Measurements from ENCODE around the gene NCOA7.

The NCOA7 gene

GRCh38 chr6:125871365-125871764 lies 80.6 kb downstream of the NCOA7 start:
- 0 out of 2 replicates have a peak, but pooled peaks cover 5% of the 10 kb centered on the region for H3F3A ChIP-seq (ENCODE audit: insufficient read depth)
- no peaks in the 10 kb centered on the region for H3K9me3 ChIP-seq (ENCODE audit: insufficient read depth, low read length)
- no peaks in the 10 kb centered on the region for H4K20me1 ChIP-seq (ENCODE audit: low read depth, low read length)
- no peak overlapping the region for H3K9ac ChIP-seq (ENCODE audit: low read length)
- peaks cover 6% of the 10 kb centered on the region; the same call in 1 of the 2 replicates for H3K79me2 ChIP-seq (ENCODE audit: insufficient read depth, low read length)
- H3K36me3 ChIP-seq (ENCODE audit: low read length), result peaks cover 9% of the 10 kb centered on the region
- no peak overlapping the region for H3K27ac ChIP-seq (ENCODE audit: low read depth, low read length)
- no peak overlapping the region for H2AFZ ChIP-seq (ENCODE audit: low read depth, low read length, severe bottlenecking)
- H3K27me3 ChIP-seq (ENCODE audit: low read length), result no peaks in the 10 kb centered on the region
- no peaks in the 10 kb centered on the region for H3K9me2 ChIP-seq (replicated peaks; ENCODE audit: insufficient read depth, low read length)
- no peak overlapping the region for H3K4me2 ChIP-seq (ENCODE audit: low read depth, low read length, poor library complexity, severe bottlenecking)
- no peak for TF ChIP-seq EZH2phosphoT487 (conservative IDR thresholded peaks at IDR 0.05; ENCODE audit: low read length)
- no peak for TF ChIP-seq CTCF (IDR thresholded peaks at IDR 0.05; ENCODE audit: insufficient read depth, low read length, poor library complexity, severe bottlenecking)
- H3K4me3 ChIP-seq (ENCODE audit: insufficient read depth, low read length, poor library complexity, severe bottlenecking), result no peak overlapping the region

GRCh38 chr6:125872259-125872921 lies 81.6 kb downstream of the NCOA7 start:
- Histone ChIP-seq H3K79me2 (ENCODE audit: insufficient read depth, low read length) (peaks cover 6% of the 10 kb centered on the region; the same call in 1 of the 2 replicates), H3K27me3 (ENCODE audit: low read length) (no peaks in the 10 kb centered on the region), H3K4me3 (ENCODE audit: insufficient read depth, low read length, poor library complexity, severe bottlenecking) (no peak overlapping the region), H2AFZ (ENCODE audit: low read depth, low read length, severe bottlenecking) (no peak overlapping the region), H3K9ac (ENCODE audit: low read length) (no peak overlapping the region), H3K36me3 (ENCODE audit: low read length) (peaks cover 9% of the 10 kb centered on the region), H3F3A (ENCODE audit: insufficient read depth) (0 out of 2 replicates have a peak, but pooled peaks cover 5% of the 10 kb centered on the region), H3K27ac (ENCODE audit: low read depth, low read length) (no peak overlapping the region), H3K9me3 (ENCODE audit: insufficient read depth, low read length) (no peaks in the 10 kb centered on the region), H4K20me1 (ENCODE audit: low read depth, low read length) (no peaks in the 10 kb centered on the region), H3K9me2 (replicated peaks; ENCODE audit: insufficient read depth, low read length) (no peaks in the 10 kb centered on the region), H3K4me2 (ENCODE audit: low read depth, low read length, poor library complexity, severe bottlenecking) (no peak overlapping the region)
- TF ChIP-seq EZH2phosphoT487 (conservative IDR thresholded peaks at IDR 0.05; ENCODE audit: low read length), result no peak
- no peak for TF ChIP-seq CTCF (IDR thresholded peaks at IDR 0.05; ENCODE audit: insufficient read depth, low read length, poor library complexity, severe bottlenecking)

- Histone ChIP-seq H3K4me3 (ENCODE audit: insufficient read depth, low read length, poor library complexity, severe bottlenecking) (no peak overlapping the region), H3K36me3 (ENCODE audit: low read length) (peaks cover 52% of the 10 kb centered on the region), H3K4me2 (ENCODE audit: low read depth, low read length, poor library complexity, severe bottlenecking) (no peak overlapping the region), H3K9me2 (replicated peaks; ENCODE audit: insufficient read depth, low read length) (no peaks in the 10 kb centered on the region), H3K27ac (ENCODE audit: low read depth, low read length) (no peak overlapping the region), H3K9me3 (ENCODE audit: insufficient read depth, low read length) (no peaks in the 10 kb centered on the region), H2AFZ (ENCODE audit: low read depth, low read length, severe bottlenecking) (no peak overlapping the region), H3K9ac (ENCODE audit: low read length) (no peak overlapping the region), H3K79me2 (ENCODE audit: insufficient read depth, low read length) (no peaks in the 10 kb centered on the region), H4K20me1 (ENCODE audit: low read depth, low read length) (no peaks in the 10 kb centered on the region), H3K27me3 (ENCODE audit: low read length) (no peaks in the 10 kb centered on the region), H3F3A (ENCODE audit: insufficient read depth) (0 out of 2 replicates have a peak, but pooled peaks cover 3% of the 10 kb centered on the region)
- TF ChIP-seq CTCF (IDR thresholded peaks at IDR 0.05; ENCODE audit: insufficient read depth, low read length, poor library complexity, severe bottlenecking) (no peak), EZH2phosphoT487 (conservative IDR thresholded peaks at IDR 0.05; ENCODE audit: low read length) (no peak)
Observed at GRCh38 chr6:125882243-125882642, 91.5 kb downstream of the NCOA7 start.

Measured in SU-DHL-6 (cell line).